NCI-H1694 treated with DMSO at 0.1 percent for 48 hours (cell line): ENCODE data around the gene PRTFDC1.

ENCODE experiments used
- DNase-seq: peaks from one replicate; lab custom pipeline; 2025; lab: John Stamatoyannopoulos, UW

PRTFDC1 gene

DNA sequence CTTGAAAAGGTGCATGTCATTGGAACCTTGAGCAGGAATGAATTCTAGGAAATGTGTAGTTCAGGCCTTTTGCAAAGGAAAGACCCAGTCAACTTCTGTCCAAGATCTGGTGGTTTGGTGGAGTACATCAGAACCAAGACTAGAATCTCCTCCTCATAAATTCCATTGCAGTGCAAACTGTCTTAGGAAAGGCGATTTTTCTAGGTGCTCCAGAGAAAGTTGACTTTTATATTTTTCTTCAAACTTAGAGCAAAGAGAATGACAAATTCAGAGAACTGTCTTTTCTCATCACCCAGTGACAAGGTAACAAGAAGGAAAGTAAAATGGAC lies 50.0 kb downstream of the PRTFDC1 start:
- no peak for DNase-seq

DNA sequence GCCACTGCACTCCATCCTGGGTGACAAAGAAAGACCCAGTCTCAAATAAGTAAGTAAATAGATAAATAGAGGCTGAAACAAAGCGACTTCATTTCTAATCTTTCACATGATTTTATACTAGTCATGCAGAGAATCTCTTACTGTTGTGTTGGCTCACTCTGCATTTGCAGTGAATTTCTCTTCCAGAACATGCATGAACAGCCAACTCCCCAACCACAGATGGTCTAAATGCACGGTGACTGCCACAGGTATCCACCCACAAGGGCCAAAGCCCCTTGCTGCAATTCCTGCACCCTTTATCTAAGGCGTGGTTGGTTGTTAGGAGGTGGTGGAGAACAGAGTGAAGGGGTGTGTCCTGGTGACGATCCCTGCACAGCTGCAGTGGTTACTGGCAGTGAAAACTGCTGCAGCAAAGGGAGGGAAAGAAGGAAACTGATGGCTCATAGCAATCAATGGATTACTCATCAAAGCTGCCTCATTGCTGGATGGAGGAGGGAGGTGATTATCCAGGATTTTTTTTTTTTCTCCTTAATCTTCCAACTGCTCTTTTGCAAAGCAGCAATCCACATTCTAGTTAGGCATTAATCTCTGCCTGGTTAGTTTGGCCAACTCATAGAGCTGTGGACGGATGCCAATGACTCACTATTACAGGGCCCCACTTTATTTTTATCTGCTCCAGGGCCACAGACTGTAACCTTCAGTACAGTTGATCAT lies 50.6 kb downstream of the PRTFDC1 start:
- peak; percentile 20 for DNase-seq

DNA sequence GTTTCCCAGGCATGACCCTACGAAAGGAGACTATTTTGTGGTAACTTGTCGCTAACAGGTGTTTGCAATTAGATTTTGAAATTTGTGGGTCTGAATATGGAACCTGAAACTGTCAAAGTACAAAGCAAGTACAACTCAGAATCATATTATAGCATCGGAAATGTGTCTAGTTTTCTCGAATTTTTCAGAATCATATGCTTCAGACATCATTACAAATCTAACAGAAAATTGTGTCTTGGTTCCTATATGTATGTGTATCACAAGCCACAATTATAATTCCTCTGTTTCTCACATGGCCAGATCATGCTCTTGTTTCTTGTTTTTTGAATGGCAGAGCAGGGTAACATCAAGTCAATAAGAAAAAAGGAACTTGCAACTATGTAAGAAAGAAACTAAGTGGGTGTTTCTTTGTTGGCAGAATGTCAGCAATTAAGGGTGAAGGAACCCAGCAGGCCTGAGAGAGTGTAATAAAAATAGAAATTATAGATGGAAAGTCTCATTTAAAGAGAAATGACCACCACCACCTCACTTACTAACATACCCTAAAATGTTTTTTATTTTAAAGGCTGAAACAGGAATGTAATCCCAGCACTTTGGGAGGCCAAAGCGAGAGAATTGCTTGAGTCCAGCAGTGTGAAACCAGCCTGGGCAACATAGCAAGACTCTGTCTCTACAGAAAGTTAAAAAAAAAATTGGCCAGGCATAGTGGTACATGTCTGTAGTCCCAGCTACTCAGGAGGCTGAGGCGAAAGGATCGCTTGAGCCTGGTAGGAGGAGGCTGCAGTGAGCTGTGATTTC lies 51.3 kb downstream of the PRTFDC1 start:
- DNase-seq = no peak

DNA sequence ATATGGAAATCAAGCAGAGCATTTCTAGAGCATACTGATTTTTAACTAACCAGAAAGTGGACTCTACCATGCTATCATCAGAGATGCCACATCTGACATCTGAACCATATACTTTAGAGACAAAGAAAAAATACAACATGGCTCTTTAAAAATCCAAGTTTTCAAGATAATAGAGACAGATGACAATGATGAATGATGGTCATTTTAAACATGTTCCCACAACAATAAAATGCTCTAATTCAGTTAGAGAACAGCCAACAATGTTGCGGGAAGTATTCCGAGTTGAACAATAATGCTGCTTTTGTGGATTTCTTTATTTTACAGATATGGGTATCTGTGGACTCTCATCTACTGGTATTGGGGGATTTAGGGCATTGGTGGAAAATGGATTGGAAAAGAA lies 52.8 kb downstream of the PRTFDC1 start:
- no peak for DNase-seq

DNA sequence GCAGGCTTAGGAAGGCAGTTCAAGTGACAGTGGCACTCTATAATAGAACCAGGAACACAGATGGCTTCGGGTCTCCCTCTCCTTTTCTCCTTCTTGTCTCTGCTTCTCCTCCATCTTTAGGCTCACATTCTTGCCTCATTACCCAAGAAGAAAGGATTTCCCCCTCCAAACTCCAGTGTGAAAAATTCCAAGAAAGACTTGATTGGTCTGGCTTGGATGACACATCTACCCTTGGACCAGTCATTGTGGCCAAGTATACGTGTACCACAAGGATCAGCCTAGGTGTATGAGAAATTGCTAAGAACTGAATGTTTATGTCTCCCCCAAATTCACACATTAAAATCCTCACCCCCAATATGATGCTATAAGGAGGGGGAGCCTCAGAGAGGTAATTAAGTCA lies 53.9 kb downstream of the PRTFDC1 start:
- DNase-seq = no peak

DNA sequence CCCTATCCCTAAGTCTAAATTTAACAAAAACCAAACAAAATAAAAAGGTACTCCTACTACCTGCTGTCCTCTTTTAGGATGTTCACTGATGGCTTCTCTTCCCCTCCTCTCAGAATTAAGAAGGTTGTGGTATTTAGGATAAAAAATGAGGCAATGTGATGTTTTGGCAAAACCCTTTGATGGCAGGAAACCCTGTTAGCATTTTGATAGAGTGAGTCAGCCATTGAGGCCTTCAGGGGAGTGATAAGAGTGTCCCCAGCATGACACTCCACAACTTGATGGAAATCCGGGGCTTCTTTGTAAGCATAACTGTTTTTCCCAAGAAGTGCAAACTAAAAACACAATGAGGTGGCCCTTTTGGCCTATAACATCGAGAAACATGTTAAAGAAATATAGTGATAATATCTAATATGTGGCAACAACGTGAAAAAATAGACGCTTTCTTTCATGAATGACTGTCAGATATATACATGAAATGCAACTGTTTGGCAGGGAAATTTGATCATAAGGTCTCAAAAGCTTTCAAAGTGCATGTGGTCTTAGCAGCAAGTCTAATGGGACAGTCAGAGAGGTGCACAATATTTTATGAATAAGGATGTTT lies 55.0 kb downstream of the PRTFDC1 start:
- no peak for DNase-seq

DNA sequence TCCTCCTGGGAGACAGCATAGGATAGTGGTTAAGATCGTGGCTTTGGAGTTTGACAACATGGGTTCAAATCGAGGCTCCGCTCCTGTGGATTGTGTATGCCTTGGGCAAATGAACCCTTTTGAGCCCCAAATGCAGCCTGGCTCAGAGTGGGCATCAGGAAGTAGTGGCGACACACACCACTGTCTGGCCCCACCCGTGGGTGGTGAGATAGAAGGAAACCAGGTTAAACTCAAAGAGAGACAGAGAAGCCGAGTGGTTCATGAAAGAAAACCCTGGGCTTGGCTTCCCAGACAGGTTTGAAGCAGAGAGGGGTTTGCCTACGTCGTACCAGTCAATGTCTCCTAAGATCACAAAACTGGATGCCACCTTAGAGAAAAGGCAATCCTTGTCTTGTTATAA lies 57.7 kb downstream of the PRTFDC1 start:
- DNase-seq = no peak

DNA sequence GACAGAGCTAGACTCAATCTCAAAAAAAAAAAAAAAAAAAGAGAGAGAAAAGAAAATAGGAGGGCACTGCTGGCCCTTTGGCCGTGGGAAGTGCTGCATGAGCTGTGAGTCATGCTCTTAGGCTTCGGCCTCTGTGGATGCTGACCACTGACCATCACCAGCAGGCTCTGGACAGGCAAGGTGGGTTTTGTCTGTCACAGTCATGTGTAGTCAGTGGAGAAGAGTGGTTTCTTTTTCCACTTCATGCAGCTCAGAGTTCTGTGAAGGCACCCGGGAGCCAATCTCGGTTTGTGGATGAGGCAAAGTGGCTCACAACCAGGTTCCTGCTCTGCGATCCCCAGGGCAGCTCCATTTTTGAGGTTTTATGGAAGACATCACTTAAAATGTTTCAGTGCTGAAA lies 58.1 kb downstream of the PRTFDC1 start:
- no peak for DNase-seq

DNA sequence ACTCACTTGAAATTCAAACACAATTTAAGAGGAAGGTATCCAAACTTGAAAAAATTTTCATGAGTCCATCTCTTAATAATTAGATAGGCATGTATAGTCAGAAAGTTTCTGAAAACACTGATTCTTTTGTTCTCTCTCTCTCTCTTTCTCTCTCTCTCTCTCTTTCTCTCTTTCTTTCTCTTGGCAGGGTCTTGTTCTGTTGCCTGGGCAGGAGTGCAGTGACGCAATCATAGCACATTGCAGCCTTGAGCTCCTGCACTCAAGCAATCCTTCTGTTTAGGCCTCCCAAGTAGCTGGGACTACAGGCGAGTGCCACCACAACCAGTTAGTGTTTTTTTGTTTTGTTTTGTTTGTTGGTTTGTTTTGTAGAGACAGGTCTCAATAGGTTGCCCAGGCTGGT lies 59.3 kb downstream of the PRTFDC1 start:
- DNase-seq = no peak

DNA sequence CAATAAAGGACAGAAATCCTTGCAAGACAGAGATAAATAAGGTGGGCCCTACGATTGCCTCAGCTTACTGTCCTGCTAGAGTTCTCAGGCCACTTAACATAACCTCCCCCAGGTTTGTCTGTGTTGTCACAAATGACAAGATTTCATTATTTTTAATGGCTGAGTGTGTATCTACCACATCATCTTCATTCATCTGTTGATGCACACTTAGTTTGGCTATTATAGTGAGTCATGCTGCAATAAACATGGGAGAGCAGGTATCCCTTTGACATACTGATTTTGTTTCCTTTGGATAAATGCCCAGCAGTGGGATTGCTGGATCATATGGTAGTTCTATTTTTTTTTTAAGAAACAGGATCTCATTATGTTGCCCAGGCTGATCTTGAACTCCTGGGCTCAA lies 60.6 kb downstream of the PRTFDC1 start:
- peak; percentile 20 for DNase-seq

DNA sequence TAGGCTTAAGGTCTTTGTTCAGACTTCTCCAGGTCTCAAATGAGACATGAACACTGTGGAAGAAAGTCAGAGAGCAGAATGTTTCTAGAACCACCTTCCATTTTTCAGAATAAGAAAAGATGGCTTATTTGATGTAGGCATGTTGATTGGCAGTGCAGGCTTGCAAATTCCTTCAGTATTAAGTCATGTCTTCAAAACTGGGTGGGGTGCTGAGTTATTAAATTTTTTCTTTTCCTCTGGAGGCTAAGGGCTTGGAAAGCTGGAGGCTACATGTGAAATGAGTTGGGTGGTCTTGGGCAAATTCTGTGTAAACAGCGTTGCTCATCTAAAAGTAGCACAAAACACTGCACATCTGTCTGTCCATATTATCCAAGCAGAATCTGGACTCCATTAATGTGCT lies 62.8 kb downstream of the PRTFDC1 start:
- no peak for DNase-seq

DNA sequence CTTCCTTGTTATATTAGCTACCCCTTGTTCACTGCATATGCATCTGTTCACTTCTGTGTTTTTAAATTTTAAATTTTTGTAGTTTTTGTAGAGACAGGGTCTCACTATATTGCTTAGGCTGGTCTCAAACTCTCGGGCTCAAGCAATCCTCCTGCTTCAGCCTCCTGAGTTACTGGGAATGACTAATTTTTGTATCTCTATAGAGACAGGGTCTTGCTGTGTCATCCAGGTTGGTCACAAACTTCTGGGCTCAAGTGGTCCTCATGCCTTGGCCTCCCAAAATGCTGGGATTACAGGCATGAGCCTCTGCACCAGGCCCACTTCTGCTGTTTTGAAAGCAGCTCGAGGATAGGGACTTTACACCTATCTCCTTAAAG lies 64.6 kb downstream of the PRTFDC1 start:
- no peak for DNase-seq

DNA sequence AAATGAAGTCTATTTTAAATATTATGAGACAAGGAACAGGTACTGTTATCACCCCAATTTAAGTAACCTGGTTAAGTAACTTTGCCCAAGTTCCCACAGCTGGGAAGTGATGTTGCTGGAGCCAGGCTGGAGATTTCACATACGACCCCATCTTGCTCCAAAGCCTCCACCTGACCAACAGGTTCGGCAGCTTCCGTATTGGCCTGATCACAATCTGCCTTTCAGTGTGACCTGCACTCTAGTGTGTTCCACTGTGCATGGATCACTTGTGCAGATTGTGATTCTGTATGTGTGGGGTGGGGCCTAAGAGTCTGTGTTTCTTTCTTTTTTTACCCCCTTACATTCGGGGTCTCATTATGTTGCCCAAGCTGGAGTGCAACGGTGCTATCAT lies 66.1 kb downstream of the PRTFDC1 start:
- DNase-seq = no peak

DNA sequence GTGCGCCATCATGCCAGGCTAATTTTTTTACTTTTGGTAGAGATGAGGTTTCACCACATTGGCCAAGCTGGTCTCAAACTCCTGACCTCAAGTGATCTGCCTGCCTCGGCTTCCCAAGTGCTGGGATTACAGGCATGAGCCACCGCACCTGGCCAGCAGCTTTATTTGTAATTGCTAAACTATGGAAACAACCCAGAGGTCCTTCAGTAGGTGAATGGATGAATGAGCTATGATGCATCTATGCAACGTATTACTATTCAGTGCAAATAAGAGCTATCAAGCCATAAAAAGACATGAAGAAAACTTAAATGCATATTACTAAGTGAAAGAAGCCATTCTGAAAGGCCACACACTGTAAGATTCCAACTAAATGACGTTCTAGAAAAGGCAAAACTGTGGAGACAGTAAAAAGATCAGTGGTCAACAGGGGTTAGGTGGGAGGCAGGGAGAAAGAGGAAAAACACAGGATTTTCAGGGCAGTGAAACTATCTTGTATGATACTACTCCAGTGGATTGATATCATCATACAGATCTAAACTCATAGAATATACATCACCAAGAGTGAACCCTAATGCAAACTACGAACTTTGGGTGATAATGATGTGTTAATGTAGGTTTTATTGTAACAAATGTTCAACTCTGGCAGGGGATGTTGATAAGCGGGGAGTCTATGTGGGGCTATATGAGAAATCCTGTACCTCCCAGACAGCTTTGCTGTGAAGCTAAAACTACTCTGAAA lies 66.7 kb downstream of the PRTFDC1 start:
- DNase-seq = no peak

DNA sequence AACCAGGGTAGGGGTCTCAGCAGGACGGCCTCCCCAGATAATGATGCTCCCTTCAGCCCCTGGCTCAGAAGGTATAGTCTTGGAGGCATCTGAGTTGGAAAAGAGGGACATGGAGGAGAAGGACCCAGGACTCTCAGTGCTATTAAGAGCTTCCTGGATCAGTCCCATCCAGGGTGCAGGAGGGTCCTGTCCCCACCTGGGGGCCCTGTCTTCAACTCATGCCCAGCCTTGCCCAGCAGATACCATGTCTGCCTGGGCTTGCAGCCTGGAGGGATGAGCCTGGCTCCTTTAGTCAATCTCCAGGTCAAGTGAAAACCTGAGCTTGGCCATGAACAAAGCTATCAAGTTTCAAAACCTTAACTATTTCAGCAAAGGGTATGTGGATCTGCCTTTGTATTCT lies 67.6 kb downstream of the PRTFDC1 start:
- DNase-seq = no peak

DNA sequence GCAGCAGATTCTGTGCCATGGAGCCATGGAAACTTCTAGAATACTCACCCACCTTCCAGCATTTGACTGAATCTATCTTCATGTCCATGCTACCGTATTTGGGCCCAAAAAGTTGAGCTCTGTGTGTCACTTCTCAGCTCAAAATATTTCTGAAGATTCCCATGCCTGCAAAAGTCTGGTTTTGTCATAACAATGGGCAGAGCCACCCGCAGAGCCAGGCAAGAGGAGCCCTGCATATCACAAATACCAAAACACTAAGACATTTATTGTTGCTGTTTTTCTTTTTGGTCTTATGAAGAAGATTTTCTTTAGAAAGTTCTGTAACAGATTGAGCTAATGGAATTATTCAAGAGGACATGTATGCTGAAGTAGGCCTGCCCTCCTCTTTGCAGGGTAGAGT lies 68.1 kb downstream of the PRTFDC1 start:
- DNase-seq = no peak

DNA sequence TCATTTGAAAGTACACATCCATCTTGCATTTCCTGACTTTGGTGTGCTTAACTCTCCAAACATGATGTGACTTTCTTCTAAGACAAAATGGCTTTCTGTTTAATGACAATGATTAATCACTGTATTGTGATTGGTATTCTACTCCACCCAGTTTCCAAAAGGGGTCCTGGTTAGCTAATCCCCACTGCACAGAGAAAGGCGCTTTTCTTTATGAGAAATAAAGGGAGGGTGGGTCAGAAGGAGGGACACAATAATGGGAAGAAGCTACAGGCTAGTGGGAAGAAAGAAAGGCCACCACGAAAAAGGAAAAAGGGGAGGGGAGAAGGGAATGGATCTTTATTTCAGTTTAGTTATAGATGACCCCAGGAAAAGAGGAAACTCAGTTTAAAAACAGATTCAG lies 69.2 kb downstream of the PRTFDC1 start:
- DNase-seq = no peak

DNA sequence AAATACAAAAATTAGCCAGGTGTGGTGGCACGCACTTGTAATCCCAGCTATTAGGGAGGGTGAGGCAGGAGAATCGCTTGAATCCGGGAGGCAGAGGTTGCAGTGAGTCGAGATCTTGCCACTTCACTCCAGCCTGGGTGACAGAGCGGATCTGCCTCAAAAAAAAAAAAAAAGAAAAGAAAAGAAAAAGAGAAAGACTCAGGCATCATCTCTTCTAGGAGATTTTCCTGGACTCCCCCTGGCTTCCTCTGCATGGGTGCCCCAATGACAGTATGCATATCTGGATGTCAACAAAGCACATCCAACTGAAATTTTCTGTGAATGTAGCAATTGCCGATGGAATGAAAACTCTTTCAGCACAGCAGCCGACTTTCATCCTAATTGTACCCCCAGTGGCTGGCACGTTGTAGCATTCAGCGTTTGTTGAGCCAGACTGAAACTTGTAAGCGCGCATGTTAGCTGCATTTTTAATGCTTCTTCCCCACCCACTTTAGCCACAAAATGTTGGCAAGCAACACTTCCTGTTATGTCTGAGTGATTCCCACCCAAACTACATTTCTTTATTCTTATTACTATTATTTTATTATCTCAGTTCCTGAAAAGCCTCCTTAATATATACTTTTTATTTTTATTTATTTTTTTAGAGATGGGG lies 70.2 kb downstream of the PRTFDC1 start:
- DNase-seq = no peak

DNA sequence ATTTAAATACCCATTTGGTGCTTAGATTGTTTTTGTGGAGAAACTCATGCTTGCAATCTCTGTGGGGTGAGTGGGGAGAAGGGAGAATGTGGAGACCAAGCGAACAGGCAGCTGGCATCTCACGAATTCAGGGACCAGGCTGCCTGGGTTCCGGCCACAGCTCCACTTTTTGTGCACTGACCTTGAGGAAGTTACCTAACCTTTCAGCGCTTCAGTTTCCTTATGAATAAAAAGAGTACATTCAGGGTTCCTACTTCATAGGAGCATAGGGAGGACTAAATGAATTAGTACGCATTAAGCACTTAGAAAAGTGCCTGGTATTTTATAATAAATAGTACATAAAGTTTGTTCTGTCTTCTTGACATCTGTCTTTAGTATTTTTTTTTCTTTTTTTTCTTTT lies 72.5 kb downstream of the PRTFDC1 start:
- DNase-seq = no peak

DNA sequence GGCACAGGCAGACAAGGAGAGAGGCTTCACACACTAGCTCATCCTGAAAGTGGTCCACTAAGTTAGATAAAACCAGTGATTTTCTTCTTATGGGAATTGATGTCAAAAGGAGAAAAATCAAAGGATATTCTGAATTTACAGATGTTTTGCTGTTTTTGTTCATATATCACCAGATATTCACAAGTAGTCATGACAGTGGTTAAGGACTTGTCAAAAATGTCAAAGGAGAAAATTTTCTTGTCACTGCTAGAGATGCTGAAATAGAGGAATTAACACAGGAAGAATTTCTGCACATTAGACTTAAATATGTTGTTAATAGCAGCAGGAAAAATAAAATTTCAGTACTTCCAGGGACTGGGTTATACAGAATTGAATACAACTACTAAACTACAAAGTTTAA lies 78.3 kb downstream of the PRTFDC1 start:
- no peak for DNase-seq

DNA sequence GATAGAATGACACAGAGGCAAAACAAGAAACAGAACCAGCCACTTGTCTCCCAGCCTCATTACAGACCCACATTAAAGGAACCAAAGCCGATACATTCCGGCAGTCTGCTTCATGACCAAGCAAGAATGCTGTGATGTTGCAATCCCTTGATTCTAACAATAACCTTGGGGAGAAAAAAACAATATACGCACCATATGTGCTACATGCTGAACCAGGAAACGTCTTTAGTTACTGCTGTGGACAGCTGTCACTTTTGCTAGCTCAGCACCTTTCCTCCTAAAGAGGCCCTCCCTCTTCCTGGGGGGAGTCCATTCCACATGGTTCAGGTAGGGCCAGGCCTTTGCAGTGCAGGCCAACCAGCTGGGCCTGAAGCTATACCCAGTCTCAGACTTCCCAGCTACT lies 79.1 kb downstream of the PRTFDC1 start:
- DNase-seq = no peak

DNA sequence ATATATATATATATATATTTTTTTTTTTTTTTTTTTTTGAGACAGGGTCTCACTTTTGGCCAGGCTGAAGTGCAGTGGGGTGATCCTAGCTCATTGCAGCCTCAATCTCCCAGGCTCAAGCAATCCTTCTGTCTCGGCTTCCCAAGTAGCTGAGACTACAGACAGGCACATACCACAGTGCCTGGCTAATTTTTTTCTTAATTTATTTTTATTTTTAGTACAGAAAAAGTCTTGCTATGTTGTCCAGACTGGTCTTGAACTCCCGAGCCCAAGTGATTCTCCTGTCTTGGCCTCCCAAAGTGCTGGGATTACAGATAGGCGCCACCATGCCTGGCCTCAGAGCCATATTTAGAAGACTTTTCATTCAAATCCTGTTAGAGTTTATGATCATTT lies 79.6 kb downstream of the PRTFDC1 start:
- no peak for DNase-seq
